ENCODE measurements around the gene ACBD4.

The ACBD4 gene

DNA sequence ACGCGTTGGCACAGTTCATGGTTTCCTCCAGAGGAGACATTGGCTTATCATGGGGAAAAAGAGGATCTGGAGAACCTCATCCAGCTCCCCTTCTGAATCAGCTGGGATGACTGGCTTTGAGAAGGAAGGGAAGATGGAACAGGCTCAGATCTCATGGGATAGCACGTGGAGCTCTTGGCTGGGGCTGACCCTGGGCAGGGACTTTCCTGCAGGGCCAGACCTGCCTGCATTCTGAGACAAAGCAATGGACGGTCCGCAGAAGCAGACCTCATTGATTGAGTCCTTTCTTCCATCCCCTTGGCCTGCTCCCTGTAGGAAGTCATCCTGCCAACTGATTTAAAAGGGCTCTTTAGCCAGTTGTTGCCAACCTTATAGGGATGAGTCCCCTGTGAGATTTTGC, 29.4 kb upstream of the ACBD4 start:
- H3K27ac ChIP-seq (ENCODE audit: low read depth, low read length, poor library complexity, severe bottlenecking) = no peak overlapping the region
- H3F3A ChIP-seq (ENCODE audit: insufficient read depth, low read length) = no peaks in the 10 kb centered on the region
- H3K4me3 ChIP-seq (ENCODE audit: low read depth, low read length, poor library complexity, severe bottlenecking) = no peak overlapping the region
- no peaks in the 10 kb centered on the region for H4K20me1 ChIP-seq (ENCODE audit: insufficient read depth, low read length)
- no peak overlapping the region for H3K4me2 ChIP-seq (ENCODE audit: low read length)
- H3K9ac ChIP-seq (ENCODE audit: low read length) = no peak overlapping the region
- H3K27me3 ChIP-seq (ENCODE audit: insufficient read depth, low read length) = no peaks in the 10 kb centered on the region
- no peaks in the 10 kb centered on the region for H3K9me3 ChIP-seq (ENCODE audit: low read length)
- TF ChIP-seq, protein P1, sequence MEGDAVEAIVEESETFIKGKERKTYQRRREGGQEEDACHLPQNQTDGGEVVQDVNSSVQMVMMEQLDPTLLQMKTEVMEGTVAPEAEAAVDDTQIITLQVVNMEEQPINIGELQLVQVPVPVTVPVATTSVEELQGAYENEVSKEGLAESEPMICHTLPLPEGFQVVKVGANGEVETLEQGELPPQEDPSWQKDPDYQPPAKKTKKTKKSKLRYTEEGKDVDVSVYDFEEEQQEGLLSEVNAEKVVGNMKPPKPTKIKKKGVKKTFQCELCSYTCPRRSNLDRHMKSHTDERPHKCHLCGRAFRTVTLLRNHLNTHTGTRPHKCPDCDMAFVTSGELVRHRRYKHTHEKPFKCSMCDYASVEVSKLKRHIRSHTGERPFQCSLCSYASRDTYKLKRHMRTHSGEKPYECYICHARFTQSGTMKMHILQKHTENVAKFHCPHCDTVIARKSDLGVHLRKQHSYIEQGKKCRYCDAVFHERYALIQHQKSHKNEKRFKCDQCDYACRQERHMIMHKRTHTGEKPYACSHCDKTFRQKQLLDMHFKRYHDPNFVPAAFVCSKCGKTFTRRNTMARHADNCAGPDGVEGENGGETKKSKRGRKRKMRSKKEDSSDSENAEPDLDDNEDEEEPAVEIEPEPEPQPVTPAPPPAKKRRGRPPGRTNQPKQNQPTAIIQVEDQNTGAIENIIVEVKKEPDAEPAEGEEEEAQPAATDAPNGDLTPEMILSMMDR (IDR thresholded peaks at IDR 0.05; ENCODE audit: low read length) = no peak
- TF ChIP-seq EZH2 (IDR thresholded peaks at IDR 0.05; ENCODE audit: borderline replicate concordance, low read length) = no peak
- no peak overlapping the region for H2AFZ ChIP-seq (ENCODE audit: low read length)
- H3K36me3 ChIP-seq (ENCODE audit: insufficient read depth, low read length) = peaks cover 76% of the 10 kb centered on the region
- H3K9me2 ChIP-seq (ENCODE audit: low read depth, low read length) = no peaks in the 10 kb centered on the region
- H3K79me2 ChIP-seq (ENCODE audit: insufficient read depth, low read length) = no peaks in the 10 kb centered on the region
- H3K4me1 ChIP-seq (ENCODE audit: insufficient read depth, low read length, severe bottlenecking) = no peaks in the 10 kb centered on the region

DNA sequence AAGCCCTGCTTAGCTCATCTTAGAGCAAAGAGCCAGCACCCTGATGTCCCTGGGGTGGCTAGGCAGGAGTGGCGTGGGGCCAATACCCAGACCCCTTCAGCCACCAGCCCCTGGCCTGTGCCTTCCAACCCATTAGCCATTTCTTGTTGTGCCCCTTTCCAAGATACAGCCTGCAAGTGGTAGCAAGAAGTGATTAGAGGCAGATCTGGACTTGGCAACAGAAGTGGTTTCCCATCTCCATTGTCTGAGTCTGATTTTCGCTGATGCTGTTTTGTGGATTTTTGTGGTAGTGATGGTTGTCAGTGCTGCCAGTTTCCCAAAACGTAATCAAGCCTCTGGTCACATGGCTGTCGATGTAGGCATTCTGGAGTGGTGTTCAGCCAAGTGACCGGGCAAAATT, 28.9 kb upstream of the ACBD4 start:
- H3K4me3 ChIP-seq (ENCODE audit: low read depth, low read length, poor library complexity, severe bottlenecking) = no peak overlapping the region
- peaks cover 74% of the 10 kb centered on the region for H3K36me3 ChIP-seq (ENCODE audit: insufficient read depth, low read length)

DNA sequence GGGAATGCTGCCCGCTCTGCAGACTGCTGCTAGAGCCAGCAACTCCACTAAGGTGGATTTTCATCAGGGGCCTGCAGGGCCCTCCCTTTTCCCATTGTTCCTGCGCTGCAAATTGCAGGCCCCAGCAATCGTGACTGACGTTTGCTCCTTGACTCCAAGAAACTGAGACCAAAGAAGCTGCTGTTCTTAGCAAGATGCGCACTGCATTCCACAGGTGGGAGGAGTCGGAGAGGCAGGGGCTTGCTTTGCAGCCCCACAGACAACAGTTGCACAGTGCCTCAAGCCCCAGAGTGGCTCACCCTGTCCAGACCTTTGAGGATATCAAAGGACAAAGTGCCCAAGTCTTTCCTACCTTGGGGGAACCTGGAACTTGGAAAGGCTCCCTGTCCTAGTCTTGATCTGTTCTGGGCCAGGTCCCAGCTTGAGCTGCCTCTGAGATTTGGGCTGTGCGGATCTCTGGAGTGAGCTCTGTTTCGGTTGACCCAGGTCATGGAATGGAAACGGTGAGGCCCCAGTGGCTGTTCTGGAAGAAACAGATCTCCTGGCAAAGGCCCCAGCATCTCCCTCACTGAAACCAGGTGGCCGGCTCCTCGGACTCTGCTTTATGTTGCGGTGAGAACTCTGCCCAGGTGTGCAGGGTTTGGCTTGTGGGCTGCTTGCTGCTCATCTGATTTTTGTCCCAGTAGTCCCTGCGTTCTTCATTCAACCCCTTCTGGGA, 28.0 kb upstream of the ACBD4 start:
- Histone ChIP-seq H3K4me3 (ENCODE audit: low read depth, low read length, poor library complexity, severe bottlenecking) (no peak overlapping the region), H3K27me3 (ENCODE audit: insufficient read depth, low read length) (no peaks in the 10 kb centered on the region), H3K27ac (ENCODE audit: low read depth, low read length, poor library complexity, severe bottlenecking) (no peak overlapping the region), H3K9ac (ENCODE audit: low read length) (no peak overlapping the region), H3K9me2 (ENCODE audit: low read depth, low read length) (no peaks in the 10 kb centered on the region), H3K36me3 (ENCODE audit: insufficient read depth, low read length) (peaks cover 65% of the 10 kb centered on the region), H3K4me1 (ENCODE audit: insufficient read depth, low read length, severe bottlenecking) (no peaks in the 10 kb centered on the region), H3K9me3 (ENCODE audit: low read length) (no peaks in the 10 kb centered on the region), H2AFZ (ENCODE audit: low read length) (no peak overlapping the region), H3F3A (ENCODE audit: insufficient read depth, low read length) (no peaks in the 10 kb centered on the region), H3K4me2 (ENCODE audit: low read length) (no peak overlapping the region), H4K20me1 (ENCODE audit: insufficient read depth, low read length) (no peaks in the 10 kb centered on the region), H3K79me2 (ENCODE audit: insufficient read depth, low read length) (no peaks in the 10 kb centered on the region)
- TF ChIP-seq EZH2 (IDR thresholded peaks at IDR 0.05; ENCODE audit: borderline replicate concordance, low read length) = no peak
- TF ChIP-seq, protein P1 (IDR thresholded peaks at IDR 0.05; ENCODE audit: low read length) = no peak

More for the DNA sequence above, 28.9 kb upstream of the ACBD4 start:
- Histone ChIP-seq H3K27ac (ENCODE audit: low read depth, low read length, poor library complexity, severe bottlenecking) (no peak overlapping the region), H3K9me3 (ENCODE audit: low read length) (no peaks in the 10 kb centered on the region), H2AFZ (ENCODE audit: low read length) (no peak overlapping the region), H3K27me3 (ENCODE audit: insufficient read depth, low read length) (no peaks in the 10 kb centered on the region), H4K20me1 (ENCODE audit: insufficient read depth, low read length) (no peaks in the 10 kb centered on the region), H3K9me2 (ENCODE audit: low read depth, low read length) (no peaks in the 10 kb centered on the region), H3K4me1 (ENCODE audit: insufficient read depth, low read length, severe bottlenecking) (no peaks in the 10 kb centered on the region), H3K9ac (ENCODE audit: low read length) (no peak overlapping the region), H3K79me2 (ENCODE audit: insufficient read depth, low read length) (no peaks in the 10 kb centered on the region), H3K4me2 (ENCODE audit: low read length) (no peak overlapping the region), H3F3A (ENCODE audit: insufficient read depth, low read length) (no peaks in the 10 kb centered on the region)
- TF ChIP-seq EZH2 (IDR thresholded peaks at IDR 0.05; ENCODE audit: borderline replicate concordance, low read length) = no peak
- TF ChIP-seq, protein P1 (IDR thresholded peaks at IDR 0.05; ENCODE audit: low read length) = no peak
